Measurements from ENCODE around the gene CAGE1. TPM values are rescaled to one million over a fixed set of nuclear protein-coding genes. Genes with fewer than 3 reads are reported as not detected.

Gene CAGE1
- total RNA-seq, 1 experiment from 2014 or later: 0.29 TPM

- H3K27ac ChIP-seq (ENCODE audit: low read length): no peak overlapping the region
- H3K4me2 ChIP-seq (ENCODE audit: low read length): peak overlapping the region; percentile 79
- peaks cover 63% of the 10 kb centered on the region for H3K79me2 ChIP-seq (ENCODE audit: low read length)
- no peaks in the 10 kb centered on the region for H3K9me3 ChIP-seq (ENCODE audit: low read length)
- no peak for TF ChIP-seq CTCF (conservative IDR thresholded peaks at IDR 0.05; ENCODE audit: low read depth, low read length)
- TF ChIP-seq EZH2phosphoT487 (IDR thresholded peaks at IDR 0.05; ENCODE audit: borderline replicate concordance, low read length): no peak
- H3K27me3 ChIP-seq (ENCODE audit: low read length): no peaks in the 10 kb centered on the region
- peaks cover 31% of the 10 kb centered on the region for H3K36me3 ChIP-seq (ENCODE audit: low read depth, low read length)
- DNase-seq (no peak), ATAC-seq (no peak)
- POLR2A ChIA-PET (ENCODE audit: unreplicated experiment): no interaction called here
- intact Hi-C loops (cut with micrococcal nuclease): no loop called here
- BruUV-seq (replicated peaks): no TSS peak
- peaks cover 18% of the 10 kb centered on the region for H3K4me1 ChIP-seq (ENCODE audit: insufficient read depth, low read length)
- peaks cover 20% of the 10 kb centered on the region for H4K20me1 ChIP-seq (ENCODE audit: low read length)
- H3F3A ChIP-seq (ENCODE audit: low read length, unreplicated experiment): no peaks in the 10 kb centered on the region
- H3K4me3 ChIP-seq (ENCODE audit: low read length): peak overlapping the region; percentile 91
- CTCF ChIA-PET: no interaction called here
- peak overlapping the region; percentile 97 for H3K9ac ChIP-seq (ENCODE audit: low read length)
- H2AFZ ChIP-seq (ENCODE audit: low read length): no peak overlapping the region
- no peaks in the 10 kb centered on the region for H3K9me2 ChIP-seq (replicated peaks; ENCODE audit: low read length)
Observed at GRCh38 chr6:7311176-7311575, 78.4 kb downstream of the CAGE1 start.

GRCh38 chr6:7309050-7309449, 80.5 kb downstream of the CAGE1 start:
- intact Hi-C loops (cut with micrococcal nuclease): no loop called here
- DNase-seq: no peak
- no peak for TF ChIP-seq CTCF (conservative IDR thresholded peaks at IDR 0.05; ENCODE audit: low read depth, low read length)
- no peak for TF ChIP-seq EZH2 (IDR thresholded peaks at IDR 0.05; ENCODE audit: low read length, unreplicated experiment)
- no peak for TF ChIP-seq EZH2phosphoT487 (IDR thresholded peaks at IDR 0.05; ENCODE audit: borderline replicate concordance, low read length)
- Histone ChIP-seq H3K9ac (ENCODE audit: low read length) (no peak overlapping the region), H3K27me3 (ENCODE audit: low read length) (no peaks in the 10 kb centered on the region), H3K9me2 (replicated peaks; ENCODE audit: low read length) (no peaks in the 10 kb centered on the region), H3K27ac (ENCODE audit: low read length) (no peak overlapping the region), H4K20me1 (ENCODE audit: low read length) (peaks cover 20% of the 10 kb centered on the region), H3F3A (ENCODE audit: low read length, unreplicated experiment) (no peaks in the 10 kb centered on the region), H3K4me2 (ENCODE audit: low read length) (no peak overlapping the region), H3K79me2 (ENCODE audit: low read length) (peaks cover 77% of the 10 kb centered on the region), H3K4me1 (ENCODE audit: insufficient read depth, low read length) (peaks cover 17% of the 10 kb centered on the region), H3K4me3 (ENCODE audit: low read length) (no peak overlapping the region), H3K36me3 (ENCODE audit: low read depth, low read length) (peaks cover 46% of the 10 kb centered on the region), H2AFZ (ENCODE audit: low read length) (no peak overlapping the region), H3K9me3 (ENCODE audit: low read length) (no peaks in the 10 kb centered on the region)
- ChIA-PET CTCF (no interaction called here), POLR2A (ENCODE audit: unreplicated experiment) (no interaction called here)
- ATAC-seq: no peak
- no TSS peak for BruUV-seq (replicated peaks)

DNA sequence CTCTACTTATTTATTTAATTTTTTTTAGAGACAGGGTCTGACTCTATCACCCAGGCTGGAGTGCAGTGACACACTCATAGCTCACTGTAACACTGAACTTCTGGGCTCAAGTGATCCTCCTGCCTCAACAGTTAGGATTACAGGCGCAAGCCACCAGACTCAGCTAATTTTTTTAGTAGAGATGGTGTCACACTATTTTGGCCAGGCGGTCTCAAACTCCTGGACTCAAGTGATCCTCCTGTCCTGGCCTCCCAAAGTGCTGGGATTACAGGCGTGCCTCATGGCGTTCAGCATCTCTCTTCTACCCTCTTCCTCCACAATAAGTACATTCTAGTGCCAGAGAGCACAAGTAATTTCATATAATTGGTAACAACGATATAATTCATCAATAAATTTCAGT, 82.0 kb downstream of the CAGE1 start:
- CTCF ChIA-PET: no interaction called here
- Histone ChIP-seq H3K9me2 (replicated peaks; ENCODE audit: low read length) (no peaks in the 10 kb centered on the region), H3K9me3 (ENCODE audit: low read length) (no peaks in the 10 kb centered on the region), H3K4me2 (ENCODE audit: low read length) (no peak overlapping the region), H3K27ac (ENCODE audit: low read length) (no peak overlapping the region), H3K27me3 (ENCODE audit: low read length) (no peaks in the 10 kb centered on the region), H4K20me1 (ENCODE audit: low read length) (peaks cover 20% of the 10 kb centered on the region), H3K36me3 (ENCODE audit: low read depth, low read length) (peaks cover 54% of the 10 kb centered on the region), H3F3A (ENCODE audit: low read length, unreplicated experiment) (no peaks in the 10 kb centered on the region), H3K4me1 (ENCODE audit: insufficient read depth, low read length) (peaks cover 10% of the 10 kb centered on the region), H3K9ac (ENCODE audit: low read length) (no peak overlapping the region), H3K4me3 (ENCODE audit: low read length) (no peak overlapping the region), H3K79me2 (ENCODE audit: low read length) (peaks cover 74% of the 10 kb centered on the region), H2AFZ (ENCODE audit: low read length) (no peak overlapping the region)
- no peak for TF ChIP-seq EZH2phosphoT487 (IDR thresholded peaks at IDR 0.05; ENCODE audit: borderline replicate concordance, low read length)
- no peak for TF ChIP-seq EZH2 (IDR thresholded peaks at IDR 0.05; ENCODE audit: low read length, unreplicated experiment)
- no peak for TF ChIP-seq CTCF (conservative IDR thresholded peaks at IDR 0.05; ENCODE audit: low read depth, low read length)
- ATAC-seq (no peak), DNase-seq (no peak)
- no TSS peak for BruUV-seq (replicated peaks)
- POLR2A ChIA-PET (ENCODE audit: unreplicated experiment): no interaction called here
- intact Hi-C loops (cut with micrococcal nuclease): no loop called here
